Measurements from ENCODE around the gene OR2L5.
A peak's percentile ranks its signal among the peaks of the same experiment; 100 is the strongest.

Gene OR2L5

GRCh38 chr1:248013229-248013710, at the start of gene OR2L5:
TSS of gene OR2L5 (plus strand) at chr1:248013660. CDS start at chr1:248021948, 8,288 bp downstream.
- DNase-seq (ENCODE audit: insufficient read length, low spot score), result no peak
- no peak for FAIRE-seq
- TF ChIP-seq CTCF (IDR thresholded peaks at IDR 0.05; ENCODE audit: insufficient read depth, missing control alignments), result no peak

GRCh38 chr1:247964933-247965332, 48.5 kb upstream of the OR2L5 start, which contains the start of gene OR2AK2:
TSS of gene OR2AK2 (plus strand) at chr1:247965233. CDS start at chr1:247965377, 144 bp downstream.
- no peak for DNase-seq (ENCODE audit: insufficient read length, low spot score)
- TF ChIP-seq CTCF (IDR thresholded peaks at IDR 0.05; ENCODE audit: insufficient read depth, missing control alignments), result no peak
- FAIRE-seq, result peak; percentile 29

- no peak for TF ChIP-seq CTCF (IDR thresholded peaks at IDR 0.05; ENCODE audit: insufficient read depth, missing control alignments)
- no peak for DNase-seq (ENCODE audit: insufficient read length, low spot score)
- no peak for FAIRE-seq
Measured at GRCh38 chr1:247966532-247967204, 46.8 kb upstream of the OR2L5 start.

- TF ChIP-seq CTCF (IDR thresholded peaks at IDR 0.05; ENCODE audit: insufficient read depth, missing control alignments), result no peak
- FAIRE-seq (no peak), DNase-seq (ENCODE audit: insufficient read length, low spot score) (no peak)
Measured at GRCh38 chr1:247992986-247993385, 20.5 kb upstream of the OR2L5 start.

GRCh38 chr1:247998811-247999210, 14.6 kb upstream of the OR2L5 start:
- FAIRE-seq (no peak), DNase-seq (ENCODE audit: insufficient read length, low spot score) (no peak)
- TF ChIP-seq CTCF (IDR thresholded peaks at IDR 0.05; ENCODE audit: insufficient read depth, missing control alignments), result no peak

GRCh38 chr1:248000169-248000568, 13.3 kb upstream of the OR2L5 start:
- no peak for DNase-seq (ENCODE audit: insufficient read length, low spot score)
- FAIRE-seq, result no peak

More at GRCh38 chr1:248000169-248000568, 13.3 kb upstream of the OR2L5 start:
- no peak for TF ChIP-seq CTCF (IDR thresholded peaks at IDR 0.05; ENCODE audit: insufficient read depth, missing control alignments)
